Measurements from ENCODE around the gene BST2. TPM values are rescaled to one million over a fixed set of nuclear protein-coding genes. Genes with fewer than 3 reads are reported as not detected.

The BST2 gene
- total and polyA plus RNA-seq, 9 of the 15 experiments (the other 6 are each of a cell fraction or from before 2014, with no cell fraction given) = 11.2 to 232 (median 151) TPM

GRCh38 chr19:17420475-17420924 lies 15.1 kb upstream of the BST2 start (continued):
- TF ChIP-seq NR3C1 (CRISPR knock-in tag; IDR thresholded peaks at IDR 0.05) = no peak
- TF ChIP-seq, protein P1, sequence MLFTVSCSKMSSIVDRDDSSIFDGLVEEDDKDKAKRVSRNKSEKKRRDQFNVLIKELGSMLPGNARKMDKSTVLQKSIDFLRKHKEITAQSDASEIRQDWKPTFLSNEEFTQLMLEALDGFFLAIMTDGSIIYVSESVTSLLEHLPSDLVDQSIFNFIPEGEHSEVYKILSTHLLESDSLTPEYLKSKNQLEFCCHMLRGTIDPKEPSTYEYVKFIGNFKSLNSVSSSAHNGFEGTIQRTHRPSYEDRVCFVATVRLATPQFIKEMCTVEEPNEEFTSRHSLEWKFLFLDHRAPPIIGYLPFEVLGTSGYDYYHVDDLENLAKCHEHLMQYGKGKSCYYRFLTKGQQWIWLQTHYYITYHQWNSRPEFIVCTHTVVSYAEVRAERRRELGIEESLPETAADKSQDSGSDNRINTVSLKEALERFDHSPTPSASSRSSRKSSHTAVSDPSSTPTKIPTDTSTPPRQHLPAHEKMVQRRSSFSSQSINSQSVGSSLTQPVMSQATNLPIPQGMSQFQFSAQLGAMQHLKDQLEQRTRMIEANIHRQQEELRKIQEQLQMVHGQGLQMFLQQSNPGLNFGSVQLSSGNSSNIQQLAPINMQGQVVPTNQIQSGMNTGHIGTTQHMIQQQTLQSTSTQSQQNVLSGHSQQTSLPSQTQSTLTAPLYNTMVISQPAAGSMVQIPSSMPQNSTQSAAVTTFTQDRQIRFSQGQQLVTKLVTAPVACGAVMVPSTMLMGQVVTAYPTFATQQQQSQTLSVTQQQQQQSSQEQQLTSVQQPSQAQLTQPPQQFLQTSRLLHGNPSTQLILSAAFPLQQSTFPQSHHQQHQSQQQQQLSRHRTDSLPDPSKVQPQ (CRISPR knock-in tag; IDR thresholded peaks at IDR 0.05; ENCODE audit: borderline replicate concordance) = no peak
- TF ChIP-seq SRF (CRISPR knock-in tag; IDR thresholded peaks at IDR 0.05) = no peak
- TF ChIP-seq, protein P2, sequence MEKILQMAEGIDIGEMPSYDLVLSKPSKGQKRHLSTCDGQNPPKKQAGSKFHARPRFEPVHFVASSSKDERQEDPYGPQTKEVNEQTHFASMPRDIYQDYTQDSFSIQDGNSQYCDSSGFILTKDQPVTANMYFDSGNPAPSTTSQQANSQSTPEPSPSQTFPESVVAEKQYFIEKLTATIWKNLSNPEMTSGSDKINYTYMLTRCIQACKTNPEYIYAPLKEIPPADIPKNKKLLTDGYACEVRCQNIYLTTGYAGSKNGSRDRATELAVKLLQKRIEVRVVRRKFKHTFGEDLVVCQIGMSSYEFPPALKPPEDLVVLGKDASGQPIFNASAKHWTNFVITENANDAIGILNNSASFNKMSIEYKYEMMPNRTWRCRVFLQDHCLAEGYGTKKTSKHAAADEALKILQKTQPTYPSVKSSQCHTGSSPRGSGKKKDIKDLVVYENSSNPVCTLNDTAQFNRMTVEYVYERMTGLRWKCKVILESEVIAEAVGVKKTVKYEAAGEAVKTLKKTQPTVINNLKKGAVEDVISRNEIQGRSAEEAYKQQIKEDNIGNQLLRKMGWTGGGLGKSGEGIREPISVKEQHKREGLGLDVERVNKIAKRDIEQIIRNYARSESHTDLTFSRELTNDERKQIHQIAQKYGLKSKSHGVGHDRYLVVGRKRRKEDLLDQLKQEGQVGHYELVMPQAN (IDR thresholded peaks at IDR 0.05; ENCODE audit: borderline replicate concordance) = no peak
- no peak for TF ChIP-seq CHD2 (IDR thresholded peaks at IDR 0.05; ENCODE audit: low read depth, low read length)
- TF ChIP-seq FOXK2 (conservative IDR thresholded peaks at IDR 0.05 in 1 of 2, IDR thresholded peaks at IDR 0.05 in 1 of 2; ENCODE audit: low read depth in 2 of 2) = no peak
- no peak for TF ChIP-seq PHB2 (IDR thresholded peaks at IDR 0.05; ENCODE audit: low read depth)
- TF ChIP-seq, protein P3, sequence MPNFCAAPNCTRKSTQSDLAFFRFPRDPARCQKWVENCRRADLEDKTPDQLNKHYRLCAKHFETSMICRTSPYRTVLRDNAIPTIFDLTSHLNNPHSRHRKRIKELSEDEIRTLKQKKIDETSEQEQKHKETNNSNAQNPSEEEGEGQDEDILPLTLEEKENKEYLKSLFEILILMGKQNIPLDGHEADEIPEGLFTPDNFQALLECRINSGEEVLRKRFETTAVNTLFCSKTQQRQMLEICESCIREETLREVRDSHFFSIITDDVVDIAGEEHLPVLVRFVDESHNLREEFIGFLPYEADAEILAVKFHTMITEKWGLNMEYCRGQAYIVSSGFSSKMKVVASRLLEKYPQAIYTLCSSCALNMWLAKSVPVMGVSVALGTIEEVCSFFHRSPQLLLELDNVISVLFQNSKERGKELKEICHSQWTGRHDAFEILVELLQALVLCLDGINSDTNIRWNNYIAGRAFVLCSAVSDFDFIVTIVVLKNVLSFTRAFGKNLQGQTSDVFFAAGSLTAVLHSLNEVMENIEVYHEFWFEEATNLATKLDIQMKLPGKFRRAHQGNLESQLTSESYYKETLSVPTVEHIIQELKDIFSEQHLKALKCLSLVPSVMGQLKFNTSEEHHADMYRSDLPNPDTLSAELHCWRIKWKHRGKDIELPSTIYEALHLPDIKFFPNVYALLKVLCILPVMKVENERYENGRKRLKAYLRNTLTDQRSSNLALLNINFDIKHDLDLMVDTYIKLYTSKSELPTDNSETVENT (CRISPR knock-in tag; IDR thresholded peaks at IDR 0.05) = no peak
- no peak for TF ChIP-seq MEF2A (IDR thresholded peaks at IDR 0.05; ENCODE audit: control insufficient read depth, low read depth, low read length)
- no peak for TF ChIP-seq KLF6 (CRISPR knock-in tag; IDR thresholded peaks at IDR 0.05; ENCODE audit: borderline replicate concordance)
- no peak for TF ChIP-seq PHTF2 (CRISPR knock-in tag; IDR thresholded peaks at IDR 0.05)
- no peak for TF ChIP-seq NFYB (IDR thresholded peaks at IDR 0.05; ENCODE audit: extremely low read depth, insufficient read length)
- TF ChIP-seq, protein P4, sequence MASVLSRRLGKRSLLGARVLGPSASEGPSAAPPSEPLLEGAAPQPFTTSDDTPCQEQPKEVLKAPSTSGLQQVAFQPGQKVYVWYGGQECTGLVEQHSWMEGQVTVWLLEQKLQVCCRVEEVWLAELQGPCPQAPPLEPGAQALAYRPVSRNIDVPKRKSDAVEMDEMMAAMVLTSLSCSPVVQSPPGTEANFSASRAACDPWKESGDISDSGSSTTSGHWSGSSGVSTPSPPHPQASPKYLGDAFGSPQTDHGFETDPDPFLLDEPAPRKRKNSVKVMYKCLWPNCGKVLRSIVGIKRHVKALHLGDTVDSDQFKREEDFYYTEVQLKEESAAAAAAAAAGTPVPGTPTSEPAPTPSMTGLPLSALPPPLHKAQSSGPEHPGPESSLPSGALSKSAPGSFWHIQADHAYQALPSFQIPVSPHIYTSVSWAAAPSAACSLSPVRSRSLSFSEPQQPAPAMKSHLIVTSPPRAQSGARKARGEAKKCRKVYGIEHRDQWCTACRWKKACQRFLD (CRISPR knock-in tag; IDR thresholded peaks at IDR 0.05) = no peak
- TF ChIP-seq, protein P5, sequence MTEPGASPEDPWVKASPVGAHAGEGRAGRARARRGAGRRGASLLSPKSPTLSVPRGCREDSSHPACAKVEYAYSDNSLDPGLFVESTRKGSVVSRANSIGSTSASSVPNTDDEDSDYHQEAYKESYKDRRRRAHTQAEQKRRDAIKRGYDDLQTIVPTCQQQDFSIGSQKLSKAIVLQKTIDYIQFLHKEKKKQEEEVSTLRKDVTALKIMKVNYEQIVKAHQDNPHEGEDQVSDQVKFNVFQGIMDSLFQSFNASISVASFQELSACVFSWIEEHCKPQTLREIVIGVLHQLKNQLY (CRISPR knock-in tag; conservative IDR thresholded peaks at IDR 0.05) = no peak
- TF ChIP-seq NFATC3 (IDR thresholded peaks at IDR 0.05) = no peak
- TF ChIP-seq ZNF408 (CRISPR knock-in tag; IDR thresholded peaks at IDR 0.05; ENCODE audit: low read depth) = no peak
- peak; percentile 32; the same call in 1 of the 2 replicates for TF ChIP-seq L3MBTL2 (IDR thresholded peaks at IDR 0.05)
